Activated CD4-positive, alpha-beta T cell treated with anti-CD3 and anti-CD28 coated beads, Interleukin-2, amount 50 U/mL, for 1 hour (primary cell): ENCODE data around the gene CYP1B1.
"Not testable (repeated sequence)": the region's sequence is repeated elsewhere in the genome, so short reads cannot be mapped to it uniquely, and the experiment has no call there.

ENCODE experiments used
- DNase-seq: peaks from one replicate; pipeline ENCODE4 v3.0.0-alpha.2; 2020

Gene CYP1B1

GRCh38 chr2:38098421-38099098, 22.6 kb upstream of the CYP1B1 start:
- DNase-seq = no peak

DNA sequence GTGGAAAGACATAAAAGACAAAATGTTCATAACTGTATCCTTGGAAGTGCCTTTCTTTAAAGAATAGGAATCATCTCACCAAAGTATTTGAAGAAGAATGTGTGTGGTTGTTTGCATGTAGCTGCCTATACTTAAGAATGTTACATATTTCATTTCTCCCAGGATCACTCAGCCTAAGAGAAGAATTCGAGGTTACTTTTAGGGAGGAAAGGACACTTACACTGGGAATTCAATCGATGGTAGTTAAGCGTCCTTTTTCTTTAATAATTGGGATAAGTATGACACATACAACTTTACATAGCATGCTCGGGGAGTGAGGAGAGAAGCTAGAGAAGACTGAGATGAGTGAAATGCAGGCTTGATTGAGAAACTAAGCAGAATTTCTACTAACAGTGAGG, 22.0 kb upstream of the CYP1B1 start:
- no peak for DNase-seq

DNA sequence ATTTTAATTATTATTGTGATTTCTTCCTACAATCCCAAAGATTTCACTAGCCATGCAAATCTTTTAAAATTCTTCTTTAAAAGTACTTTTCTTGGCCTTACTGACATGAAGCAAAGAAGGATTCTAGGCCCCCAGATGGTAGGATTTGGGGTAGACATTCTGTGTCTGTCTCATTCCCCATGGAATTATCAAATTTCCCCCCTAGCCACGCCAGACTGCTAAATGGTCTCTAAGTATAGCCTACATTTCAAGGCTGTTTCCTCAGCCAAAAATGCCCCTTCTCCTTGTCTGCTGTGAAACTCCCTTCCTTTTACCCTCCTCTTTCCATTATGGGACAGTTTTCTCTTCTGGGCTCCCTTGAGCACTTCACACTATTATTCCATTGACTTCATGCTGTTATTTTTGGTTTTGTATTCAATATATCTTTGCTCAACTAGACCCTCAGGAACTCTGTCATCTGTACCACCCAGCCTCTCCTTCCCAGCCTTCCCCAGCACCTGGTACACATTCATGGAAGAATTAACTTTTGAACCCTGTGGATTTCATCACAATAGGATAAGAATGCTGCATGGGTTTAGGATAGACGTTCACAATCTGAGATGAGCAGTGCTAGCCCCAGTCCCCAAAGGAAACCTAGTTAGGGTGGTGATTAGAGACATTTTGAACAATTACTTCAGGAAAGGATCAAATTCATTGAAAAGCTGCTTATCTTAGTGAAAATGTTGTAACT, 21.5 kb upstream of the CYP1B1 start:
- DNase-seq = no peak

DNA sequence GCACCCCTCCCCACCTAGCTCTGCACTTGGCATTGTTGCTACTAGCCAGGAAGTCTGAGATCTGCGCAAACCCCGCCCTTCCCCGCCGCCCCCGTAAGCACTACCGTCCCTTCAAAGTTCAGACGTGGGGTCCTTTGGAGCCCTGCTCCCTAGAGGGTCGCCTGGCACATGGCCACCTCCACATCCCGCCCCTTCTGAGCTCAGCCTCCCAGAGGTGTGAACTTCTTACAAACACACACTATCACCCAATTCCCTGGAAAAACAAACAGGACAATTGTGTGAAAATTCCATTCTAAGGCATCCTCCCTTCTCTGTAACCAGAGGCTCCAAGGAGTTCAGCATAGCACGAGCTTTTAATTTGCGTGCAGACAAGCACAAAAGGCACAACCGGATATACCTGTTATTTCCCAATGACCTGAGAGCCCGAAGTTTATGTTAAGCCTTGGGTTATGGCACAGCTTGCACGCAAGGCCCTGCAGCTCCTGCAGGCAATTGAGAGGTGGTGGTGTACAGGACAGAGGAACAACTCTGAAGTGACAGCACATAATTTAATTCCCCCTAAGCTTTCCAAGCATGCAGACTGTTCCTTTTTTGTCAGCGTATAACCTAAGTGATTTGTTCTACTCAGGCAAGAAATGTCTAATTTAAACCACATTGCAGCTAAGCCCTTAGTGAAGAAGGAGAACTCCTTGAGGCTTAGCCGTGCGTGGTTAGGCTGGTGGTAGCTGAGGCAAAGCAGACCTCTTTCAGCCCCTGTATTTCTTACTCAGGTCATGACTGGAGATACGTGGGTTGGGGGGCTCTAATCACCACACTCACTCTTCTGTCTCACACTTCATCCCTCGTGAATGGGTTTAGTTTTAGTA, 20.3 kb upstream of the CYP1B1 start:
- DNase-seq = no peak

DNA sequence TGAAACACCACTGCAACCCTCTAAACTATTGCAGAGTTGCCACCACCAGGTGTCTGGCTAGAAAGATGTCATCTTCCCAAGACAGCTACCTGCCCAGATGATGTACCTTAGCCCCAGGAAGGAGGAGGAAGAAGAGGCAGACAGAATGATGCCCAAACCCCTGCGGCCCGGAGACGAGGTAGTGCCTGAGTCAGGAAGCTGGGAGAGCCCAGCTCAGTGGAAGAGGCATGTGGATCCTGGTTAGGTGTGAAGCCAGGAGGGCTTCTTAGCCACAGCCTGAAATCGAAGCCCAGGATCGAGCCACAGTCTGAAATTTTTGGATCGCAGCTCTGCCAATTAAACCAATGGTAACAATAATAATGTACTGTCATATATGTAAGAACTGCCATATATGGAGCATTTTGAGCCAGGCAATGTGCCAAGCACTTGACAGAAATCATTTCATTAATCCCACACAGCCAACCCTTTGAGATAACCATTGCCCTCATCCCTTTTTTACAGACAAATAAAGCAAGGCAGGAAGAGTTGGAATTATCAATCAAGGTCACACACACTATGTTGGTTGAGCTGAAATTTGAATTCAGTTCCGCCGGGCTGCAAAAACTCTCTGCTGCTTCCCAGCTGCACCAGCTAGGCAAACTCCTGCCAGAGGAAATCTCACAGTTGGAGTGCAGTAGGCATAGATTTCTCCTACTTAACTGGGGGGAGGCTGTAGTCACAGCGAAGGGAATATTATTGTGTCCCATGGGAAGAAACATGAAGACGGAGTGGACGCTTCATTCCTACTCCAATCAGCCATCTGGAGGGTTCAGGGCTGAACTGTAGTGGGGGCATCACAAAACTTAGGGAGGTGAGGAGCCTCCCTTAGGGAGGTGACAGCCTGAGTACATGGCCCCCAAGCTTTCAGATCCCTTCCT, 19.4 kb upstream of the CYP1B1 start:
- DNase-seq = no peak

DNA sequence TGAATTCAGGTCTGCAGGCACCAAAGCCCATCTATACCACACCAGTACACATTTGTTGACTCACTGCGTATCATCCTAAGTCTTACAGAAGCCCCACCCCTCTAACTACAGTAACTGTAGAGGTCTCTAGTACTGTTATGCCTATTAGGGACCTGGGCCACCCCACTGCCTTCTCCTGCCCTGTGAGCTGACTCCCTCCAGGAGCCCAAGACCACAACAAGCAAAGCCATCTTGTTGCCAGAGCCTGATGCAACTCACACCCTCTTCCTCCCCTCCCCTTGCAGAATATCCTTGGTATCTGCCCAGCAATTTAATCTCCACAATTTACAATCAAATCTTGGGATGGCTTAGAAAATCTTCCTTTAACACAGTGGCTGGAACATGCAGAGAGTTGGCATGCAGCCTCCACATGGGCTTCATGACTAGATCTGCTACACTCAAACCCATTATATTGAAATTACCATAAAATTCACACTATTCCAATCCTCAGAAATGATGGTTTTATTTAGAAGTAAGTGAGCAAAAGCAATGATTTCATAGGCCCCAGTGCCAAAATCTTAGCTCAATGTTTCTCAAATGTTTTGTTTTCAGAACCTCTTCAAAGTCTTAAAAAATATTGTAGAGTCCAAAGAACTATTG, 17.7 kb upstream of the CYP1B1 start:
- DNase-seq = no peak

DNA sequence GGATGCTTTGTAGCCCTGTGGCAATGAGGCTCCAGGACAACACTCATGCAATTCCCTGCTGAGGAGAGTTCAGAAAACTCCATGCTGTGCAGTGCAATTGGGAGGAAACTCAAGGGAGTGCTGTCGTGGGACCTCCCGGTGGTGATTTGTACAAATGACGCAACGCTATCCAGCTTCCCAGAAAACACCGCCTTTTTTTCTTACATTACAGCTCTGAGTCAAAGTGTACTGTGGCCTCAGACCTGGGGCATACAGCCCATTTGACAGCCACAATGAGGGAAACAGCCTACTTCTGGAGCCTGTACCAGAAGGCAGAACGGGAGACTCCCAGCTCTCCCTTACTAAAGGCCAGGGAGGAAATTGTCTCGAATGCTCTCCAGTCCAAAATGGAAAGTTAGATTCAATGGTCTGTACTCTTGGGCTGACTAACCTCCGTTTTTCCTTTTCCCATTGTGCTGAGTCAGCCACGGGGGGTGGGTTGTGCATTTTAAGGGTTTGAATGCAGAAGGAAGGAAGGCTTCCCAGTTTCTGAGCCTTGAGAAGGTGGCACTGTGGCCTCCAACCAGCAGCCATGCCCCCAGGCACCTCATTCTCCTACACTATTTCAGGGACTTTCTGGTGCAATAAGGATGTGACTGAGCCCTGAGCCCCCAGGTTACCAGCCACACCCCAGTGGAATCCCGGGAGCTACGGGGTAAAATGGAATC, 16.4 kb upstream of the CYP1B1 start:
- no peak for DNase-seq

DNA sequence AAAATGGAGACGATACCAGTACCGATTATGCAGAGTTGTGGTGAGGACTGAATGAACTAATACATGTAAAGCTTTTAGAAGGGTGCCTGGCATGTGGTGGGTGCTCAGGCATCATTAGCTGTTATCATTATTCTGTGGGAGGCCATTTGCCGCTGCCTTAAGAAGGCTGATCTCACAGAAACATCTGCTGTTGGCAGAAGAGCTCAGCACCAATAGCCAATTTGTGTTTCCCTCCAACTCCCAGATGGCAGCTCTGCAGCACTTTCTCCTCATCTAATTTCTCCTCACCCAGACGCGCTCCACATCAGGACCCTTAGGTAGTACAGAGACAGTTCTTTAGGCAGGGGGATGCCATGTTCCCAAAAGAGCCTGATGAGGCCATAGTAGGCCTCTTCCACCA, 15.8 kb upstream of the CYP1B1 start:
- no peak for DNase-seq

DNA sequence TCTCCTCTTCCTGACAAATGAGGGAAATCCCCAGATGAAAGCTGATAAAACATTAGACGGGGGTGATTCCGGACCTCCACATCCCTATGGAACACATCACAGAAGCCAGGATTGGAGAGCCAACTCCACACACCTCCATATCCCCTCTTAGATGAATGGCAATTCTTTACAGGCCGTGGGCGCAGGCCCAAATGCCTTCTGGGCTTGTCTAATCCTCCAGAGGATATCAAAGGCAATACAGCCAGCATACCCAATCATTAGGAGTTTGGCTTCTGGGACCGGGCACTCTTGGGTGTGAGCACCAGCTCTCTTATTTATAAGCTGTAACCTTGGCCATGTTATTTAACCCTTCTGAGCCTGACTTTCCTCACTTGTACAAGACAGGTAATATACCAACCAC, 15.0 kb upstream of the CYP1B1 start:
- DNase-seq = no peak

DNA sequence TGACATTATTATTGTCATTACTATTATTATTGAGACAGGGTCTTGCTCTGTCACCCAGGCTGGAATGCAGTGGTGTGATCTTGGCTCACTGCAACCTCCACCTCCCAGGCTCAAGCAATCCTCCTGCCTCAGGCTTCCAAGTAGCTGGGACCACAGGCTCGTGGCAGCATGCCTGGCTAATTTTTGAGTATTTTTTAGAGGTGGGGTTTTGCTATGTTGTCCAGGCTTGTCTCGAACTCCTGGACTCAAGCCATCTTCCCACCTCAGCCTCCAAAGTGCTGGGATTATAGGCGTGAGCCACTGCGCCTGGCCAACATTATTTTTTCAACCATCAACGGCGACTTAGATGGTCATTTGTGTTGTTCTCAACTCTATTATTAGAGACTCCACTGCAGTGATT, 14.3 kb upstream of the CYP1B1 start:
- not testable (repeated sequence) for DNase-seq

DNA sequence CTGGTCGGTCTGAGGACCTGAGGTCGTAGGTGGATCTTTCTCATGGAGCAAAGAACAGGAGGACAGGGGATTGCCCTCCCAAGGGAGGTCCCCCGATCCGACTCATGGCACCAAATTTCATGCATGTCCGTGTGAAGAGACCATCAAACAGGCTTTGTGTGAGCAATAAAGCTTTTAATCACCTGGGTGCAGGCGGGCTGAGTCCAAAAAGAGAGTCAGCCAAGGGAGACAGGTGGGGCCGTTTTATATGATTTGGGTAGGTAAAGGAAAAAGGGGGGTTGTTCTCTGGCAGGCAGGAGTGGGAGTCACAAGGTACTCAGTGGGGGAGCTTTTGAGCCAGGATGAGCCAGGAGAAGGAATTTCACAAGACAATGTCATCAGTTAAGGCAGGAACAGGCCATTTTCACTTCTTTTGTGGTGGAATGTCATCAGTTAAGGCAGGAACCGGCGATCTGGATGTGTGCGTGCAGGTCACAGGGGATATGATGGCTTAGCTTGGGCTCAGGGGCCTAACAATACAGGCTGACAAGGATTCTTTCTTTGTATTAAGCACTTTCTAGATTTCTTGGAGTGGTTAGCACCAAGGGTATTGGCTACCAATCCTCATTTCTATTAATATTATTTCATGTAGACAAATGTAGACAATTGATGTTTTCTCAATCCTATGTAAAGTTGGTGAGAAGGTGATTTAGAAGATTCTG, 10.2 kb upstream of the CYP1B1 start:
- not testable (repeated sequence) for DNase-seq

DNA sequence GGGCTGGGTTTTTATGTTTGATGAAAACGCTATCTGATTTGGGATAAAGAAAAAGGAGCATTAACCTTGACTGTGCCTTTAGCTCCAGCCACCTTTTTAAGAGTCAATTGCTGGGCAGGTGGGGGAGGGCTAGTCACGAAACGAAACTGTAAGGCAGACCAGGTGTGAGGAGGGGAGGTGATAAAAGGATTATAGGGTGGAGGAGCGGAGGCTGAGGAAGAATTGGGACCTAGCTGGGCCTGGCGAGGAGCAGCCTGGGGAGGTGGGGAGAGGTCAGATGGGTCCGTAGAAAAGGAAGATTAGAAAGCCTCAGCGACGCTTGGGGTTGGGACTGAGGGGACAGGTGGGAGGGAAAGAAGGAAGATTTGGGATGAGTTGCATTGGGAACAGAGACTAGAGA, 8.6 kb upstream of the CYP1B1 start:
- not testable (repeated sequence) for DNase-seq

- not testable (repeated sequence) for DNase-seq
Measured at GRCh38 chr2:38082727-38083126, 6.8 kb upstream of the CYP1B1 start.

GRCh38 chr2:38080346-38080745, 4.4 kb upstream of the CYP1B1 start:
- no peak for DNase-seq

GRCh38 chr2:38079116-38080052, 3.4 kb upstream of the CYP1B1 start:
- DNase-seq = no peak

- no peak for DNase-seq
Measured at GRCh38 chr2:38077431-38077769, 1.4 kb upstream of the CYP1B1 start.

DNA sequence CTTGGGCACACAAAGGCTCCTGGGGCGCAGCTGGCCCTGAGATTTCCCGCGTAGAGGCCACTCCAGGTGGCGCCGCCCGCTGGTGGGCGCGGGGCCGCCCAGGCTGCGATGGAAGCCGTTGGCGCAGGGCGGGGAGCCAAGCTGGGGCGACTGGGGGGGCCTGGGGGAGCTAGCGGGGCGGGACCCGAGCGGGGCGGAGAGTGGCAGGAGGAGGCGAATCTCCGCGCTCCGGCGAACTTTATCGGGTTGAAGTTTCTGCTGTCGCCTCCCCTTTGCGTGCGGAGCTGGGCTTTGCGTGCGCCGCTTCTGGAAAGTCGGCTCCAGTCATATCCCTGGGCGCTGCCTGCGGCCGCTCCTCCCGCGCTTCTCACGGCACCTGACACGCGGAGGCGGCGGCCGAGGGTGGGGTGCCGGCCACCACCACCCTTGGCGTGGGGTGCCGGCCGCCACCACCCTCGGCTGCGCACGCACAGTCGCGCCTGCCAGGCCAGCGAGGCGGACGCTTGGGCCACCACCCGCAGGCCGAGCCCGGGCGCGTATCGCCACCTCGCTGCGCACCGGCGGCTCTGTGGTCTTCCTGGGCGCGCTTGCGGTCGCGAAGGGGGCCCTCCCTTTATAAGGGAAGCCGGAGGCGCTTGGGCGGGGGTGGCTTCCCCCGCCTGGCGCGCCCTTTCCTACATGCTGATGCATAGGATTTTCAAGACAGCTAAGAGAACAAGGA, 919 bp upstream of the CYP1B1 start:
- no peak for DNase-seq

DNA sequence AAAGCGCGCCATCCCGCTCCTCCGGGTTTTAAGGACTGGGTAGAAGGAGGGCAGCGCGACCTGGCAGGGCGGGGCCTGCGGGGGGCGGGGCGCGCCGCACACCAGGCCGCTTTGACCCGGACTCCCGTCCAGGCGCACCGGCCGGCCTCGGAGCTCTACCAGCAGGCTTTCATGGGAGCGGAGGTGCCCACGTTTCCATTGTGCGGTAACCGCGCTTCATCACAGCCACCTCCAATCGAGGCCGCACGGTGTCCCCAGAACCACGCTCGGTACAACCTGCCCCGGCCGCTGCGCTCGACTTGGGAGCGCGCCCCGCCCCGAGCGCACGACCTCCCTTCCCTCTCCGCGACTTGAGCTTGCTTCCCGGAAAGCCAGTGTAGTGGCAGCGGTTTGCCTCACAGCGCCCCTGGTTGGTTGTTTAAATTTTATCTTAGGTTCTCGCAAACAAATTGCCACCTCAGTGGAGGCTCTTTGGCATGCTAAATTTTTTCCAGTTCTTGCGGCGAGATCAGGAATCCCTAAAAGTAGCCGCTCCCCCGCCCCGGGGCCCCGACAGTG, 280 bp upstream of the CYP1B1 start:
- no peak for DNase-seq
